ENCODE measurements around the gene B3GNT8. TPM values are rescaled to one million over a fixed set of nuclear protein-coding genes. Genes with fewer than 3 reads are reported as not detected.
"Not testable (repeated sequence)": the region's sequence is repeated elsewhere in the genome, so short reads cannot be mapped to it uniquely, and the experiment has no call there.

Gene B3GNT8
- total and polyA plus RNA-seq, 3 experiments from 2014 or later, result 0.66 to 11.1 (median 0.91) TPM

- no peak for DNase-seq
- Histone ChIP-seq H3K4me1 (ENCODE audit: insufficient read depth, low read length) (peaks cover 17% of the 10 kb centered on the region), H3K36me3 (ENCODE audit: insufficient read depth, low read length) (no peaks in the 10 kb centered on the region), H3K9me3 (ENCODE audit: low read length) (no peaks in the 10 kb centered on the region), H3K27ac (ENCODE audit: low read depth, low read length) (no peak overlapping the region), H3K27me3 (ENCODE audit: insufficient read depth, low read length, poor library complexity, severe bottlenecking) (no peaks in the 10 kb centered on the region), H3K4me3 (ENCODE audit: low read length) (no peak overlapping the region)
- POLR2A ChIA-PET, result no interaction called here
- no peaks in the 10 kb centered on the region for H3K9me3 Mint-ChIP-seq
- CTCF ChIA-PET, result interaction anchor here (1.1 to 3.0 kb wide), 2 partner anchors 7 to 10 kb away, joined by 3 to 18 read pairs; no protein-coding TSS in a partner anchor
- peaks cover 0 to 11% (median 10%) of the 10 kb centered on the region in 3 donors for H3K4me1 Mint-ChIP-seq
- H3K4me3 Mint-ChIP-seq, result peak overlapping the region in 1 of 7 donors; percentile 59
- H3K27ac Mint-ChIP-seq, result peak overlapping the region in 1 of 8 donors; percentile 61
- H3K27me3 Mint-ChIP-seq, result peaks cover 13 to 16% of the 10 kb centered on the region in 2 donors
- peaks cover 0 to 17% (median 0%) of the 10 kb centered on the region in 3 donors for H3K36me3 Mint-ChIP-seq
Measured at GRCh38 chr19:41441321-41441945, 14.3 kb upstream of the B3GNT8 start.

- Histone ChIP-seq H3K27ac (ENCODE audit: low read depth, low read length) (peak within 1 kb of the TSS; percentile 87), H3K9me3 (ENCODE audit: low read length) (no peaks in the 10 kb centered on the region), H3K4me3 (ENCODE audit: low read length) (peak within 1 kb of the TSS; percentile 100), H3K4me1 (ENCODE audit: insufficient read depth, low read length) (peaks cover 17% of the 10 kb centered on the region), H3K27me3 (ENCODE audit: insufficient read depth, low read length, poor library complexity, severe bottlenecking) (no peaks in the 10 kb centered on the region), H3K36me3 (ENCODE audit: insufficient read depth, low read length) (no peaks in the 10 kb centered on the region)
- peak within 1 kb of the TSS in 5 of 8 donors; percentile 3 to 69 (median 10) for H3K27ac Mint-ChIP-seq
- no peaks in the 10 kb centered on the region for H3K9me3 Mint-ChIP-seq
- ChIA-PET POLR2A (interaction anchor here (0.5 to 1.2 kb wide), 4 partner anchors 130 to 977 kb away, joined by 3 to 8 read pairs (median 3); partner anchors contain the start of gene CCDC97), CTCF (interaction anchor here (0.7 to 3.0 kb wide), 11 partner anchors 9 to 314 kb away, joined by 3 to 18 read pairs (median 3); partner anchors contain the start of genes B9D2 and HNRNPUL1)
- peaks cover 8 to 14% of the 10 kb centered on the region in 2 donors for H3K27me3 Mint-ChIP-seq
- H3K4me1 Mint-ChIP-seq, result peaks cover under 1 to 11% (median 10%) of the 10 kb centered on the region in 3 donors
- peaks cover 0 to 23% (median 0%) of the 10 kb centered on the region in 3 donors for H3K36me3 Mint-ChIP-seq
- H3K4me3 Mint-ChIP-seq, result peak within 1 kb of the TSS in 3 of 7 donors; percentile 19 to 81 (median 56)
- peak; percentile 87 to 95 (median 88) for DNase-seq
Measured at GRCh38 chr19:41439441-41440222, 12.5 kb upstream of the B3GNT8 start, which contains the start of gene DMAC2. TSS of gene DMAC2 (minus strand) at chr19:41439912. CDS start at chr19:41439899, 13 bp downstream.

GRCh38 chr19:41437944-41438574 lies 10.9 kb upstream of the B3GNT8 start:
- ChIA-PET CTCF (interaction anchor here (2.4 to 3.0 kb wide), 2 partner anchors 11 to 86 kb away, joined by 10 to 18 read pairs; no protein-coding TSS in a partner anchor), POLR2A (no interaction called here)
- peak overlapping the region in 4 of 7 donors; percentile 56 to 81 (median 75) for H3K4me3 Mint-ChIP-seq
- no peak for DNase-seq
- H3K27ac Mint-ChIP-seq, result peak overlapping the region in 6 of 8 donors; percentile 3 to 77 (median 66)
- H3K27ac ChIP-seq (ENCODE audit: low read depth, low read length), result no peak overlapping the region
- H3K27me3 ChIP-seq (ENCODE audit: insufficient read depth, low read length, poor library complexity, severe bottlenecking), result no peaks in the 10 kb centered on the region
- peaks cover 5 to 13% (median 10%) of the 10 kb centered on the region in 3 donors for H3K4me1 Mint-ChIP-seq
- H3K4me3 ChIP-seq (ENCODE audit: low read length), result no peak overlapping the region
- peaks cover 3 to 4% of the 10 kb centered on the region in 2 donors for H3K27me3 Mint-ChIP-seq
- peaks cover under 1% of the 10 kb centered on the region for H3K36me3 ChIP-seq (ENCODE audit: insufficient read depth, low read length)
- peaks cover 0 to 33% (median 0%) of the 10 kb centered on the region in 3 donors for H3K36me3 Mint-ChIP-seq
- peaks cover 17% of the 10 kb centered on the region for H3K4me1 ChIP-seq (ENCODE audit: insufficient read depth, low read length)
- H3K9me3 Mint-ChIP-seq, result no peaks in the 10 kb centered on the region
- H3K9me3 ChIP-seq (ENCODE audit: low read length), result no peaks in the 10 kb centered on the region

- H3K4me1 Mint-ChIP-seq, result peaks cover 11 to 14% (median 13%) of the 10 kb centered on the region in 3 donors
- no peaks in the 10 kb centered on the region for H3K27me3 ChIP-seq (ENCODE audit: insufficient read depth, low read length, poor library complexity, severe bottlenecking)
- H3K27ac ChIP-seq (ENCODE audit: low read depth, low read length), result no peak overlapping the region
- H3K27me3 Mint-ChIP-seq, result peaks cover 3% of the 10 kb centered on the region in 2 donors
- peaks cover 17% of the 10 kb centered on the region for H3K4me1 ChIP-seq (ENCODE audit: insufficient read depth, low read length)
- H3K9me3 ChIP-seq (ENCODE audit: low read length), result no peaks in the 10 kb centered on the region
- H3K4me3 ChIP-seq (ENCODE audit: low read length), result no peak overlapping the region
- no peaks in the 10 kb centered on the region for H3K9me3 Mint-ChIP-seq
- H3K36me3 Mint-ChIP-seq, result peaks cover 6 to 47% (median 7%) of the 10 kb centered on the region in 3 donors
- peak overlapping the region in 3 of 8 donors; percentile 50 to 90 (median 63) for H3K27ac Mint-ChIP-seq
- ChIA-PET CTCF (no interaction called here), POLR2A (no interaction called here)
- DNase-seq, result no peak
- peaks cover 15% of the 10 kb centered on the region for H3K36me3 ChIP-seq (ENCODE audit: insufficient read depth, low read length)
- H3K4me3 Mint-ChIP-seq, result peak overlapping the region in 1 of 7 donors; percentile 53
Measured at GRCh38 chr19:41436674-41436951, 9.4 kb upstream of the B3GNT8 start.

GRCh38 chr19:41435936-41436673 lies 8.9 kb upstream of the B3GNT8 start:
- Histone ChIP-seq H3K27me3 (ENCODE audit: insufficient read depth, low read length, poor library complexity, severe bottlenecking) (no peaks in the 10 kb centered on the region), H3K36me3 (ENCODE audit: insufficient read depth, low read length) (peaks cover 16% of the 10 kb centered on the region), H3K27ac (ENCODE audit: low read depth, low read length) (no peak overlapping the region), H3K4me3 (ENCODE audit: low read length) (no peak overlapping the region), H3K4me1 (ENCODE audit: insufficient read depth, low read length) (peaks cover 17% of the 10 kb centered on the region), H3K9me3 (ENCODE audit: low read length) (no peaks in the 10 kb centered on the region)
- Mint-ChIP-seq H3K36me3 (peaks cover 6 to 52% (median 7%) of the 10 kb centered on the region in 3 donors), H3K27me3 (peaks cover 0 to 3% of the 10 kb centered on the region in 2 donors), H3K4me3 (peak overlapping the region in 1 of 7 donors; percentile 53), H3K9me3 (no peaks in the 10 kb centered on the region), H3K27ac (peak overlapping the region in 2 of 8 donors; percentile 63 to 65), H3K4me1 (peaks cover 16 to 18% (median 18%) of the 10 kb centered on the region in 3 donors)
- CTCF ChIA-PET, result interaction anchor here (0.9 kb wide), 1 partner anchor 147 kb away, joined by 3 read pairs; no protein-coding TSS in a partner anchor
- DNase-seq, result no peak
- POLR2A ChIA-PET, result no interaction called here

- Mint-ChIP-seq H3K27ac (peak overlapping the region in 1 of 8 donors; percentile 32), H3K36me3 (peaks cover 6 to 56% (median 7%) of the 10 kb centered on the region in 3 donors), H3K4me1 (peaks cover 20 to 23% (median 20%) of the 10 kb centered on the region in 3 donors)
- H3K9me3 ChIP-seq (ENCODE audit: low read length); DNase-seq; H3K27me3 ChIP-seq (ENCODE audit: insufficient read depth, low read length, poor library complexity, severe bottlenecking); H3K27me3 Mint-ChIP-seq; H3K9me3 Mint-ChIP-seq; POLR2A ChIA-PET; H3K27ac ChIP-seq (ENCODE audit: low read depth, low read length); H3K4me3 Mint-ChIP-seq; H3K4me3 ChIP-seq (ENCODE audit: low read length): not testable (repeated sequence)
- peaks cover 16% of the 10 kb centered on the region for H3K36me3 ChIP-seq (ENCODE audit: insufficient read depth, low read length)
- CTCF ChIA-PET, result interaction anchor here (0.9 kb wide), 1 partner anchor 147 kb away, joined by 3 read pairs; no protein-coding TSS in a partner anchor
- peaks cover 15% of the 10 kb centered on the region for H3K4me1 ChIP-seq (ENCODE audit: insufficient read depth, low read length)
Measured at GRCh38 chr19:41435376-41435775, 8.2 kb upstream of the B3GNT8 start.

- Mint-ChIP-seq H3K9me3 (no peaks in the 10 kb centered on the region), H3K36me3 (peaks cover 6 to 57% (median 7%) of the 10 kb centered on the region in 3 donors), H3K4me3 (peak overlapping the region in 1 of 7 donors; percentile 2), H3K4me1 (peaks cover 20 to 23% (median 20%) of the 10 kb centered on the region in 3 donors), H3K27ac (peak overlapping the region in 1 of 8 donors; percentile 56), H3K27me3 (peaks cover 0 to 2% of the 10 kb centered on the region in 2 donors)
- no peak for DNase-seq
- Histone ChIP-seq H3K27me3 (ENCODE audit: insufficient read depth, low read length, poor library complexity, severe bottlenecking) (no peaks in the 10 kb centered on the region), H3K9me3 (ENCODE audit: low read length) (no peaks in the 10 kb centered on the region), H3K27ac (ENCODE audit: low read depth, low read length) (no peak overlapping the region), H3K36me3 (ENCODE audit: insufficient read depth, low read length) (peaks cover 16% of the 10 kb centered on the region), H3K4me3 (ENCODE audit: low read length) (no peak overlapping the region), H3K4me1 (ENCODE audit: insufficient read depth, low read length) (peaks cover 8% of the 10 kb centered on the region)
- CTCF ChIA-PET, result no interaction called here
- POLR2A ChIA-PET, result no interaction called here
Measured at GRCh38 chr19:41434450-41434849, 7.3 kb upstream of the B3GNT8 start.

Measured in CD8-positive, alpha-beta memory T cell (primary cell).